K562 (cell line): Measurements from ENCODE around the gene CD69. TPM values are rescaled to one million over a fixed set of nuclear protein-coding genes. Genes with fewer than 3 reads are reported as not detected.

Source experiments
- ATAC-seq: fragments of 200-7000 bp; cut with Tn5 transposase; 3 replicates; pipeline ENCODE4 v1.9.1; 2020; ENCODE audit warnings: moderate library complexity
- BruUV-seq: library from RNA; stranded (reverse); fragments of 400-500 nt; replicated peaks from 2 replicates; lab custom pipeline; 2021; lab: Mats Ljungman, UMichigan
- CTCF ChIA-PET: fragments of 300-600 bp; formaldehyde crosslinking; extraction: SDS; loops from one replicate; lab custom pipeline; 2021; ENCODE audit warnings: low intra/inter-chr PET ratio; lab: Yijun Ruan, JAX
- POLR2A ChIA-PET: fragments of 300-600, 350-650 bp; sonication (Branson Sonifier 250); formaldehyde crosslinking; extraction: SDS; loops from one replicate; lab custom pipeline; 2021; ENCODE audit warnings: antibody characterized with exemption, inconsistent platforms; lab: Yijun Ruan, JAX
- DNase-seq, 4 experiments: peaks; one replicate each; pipeline versions ENCODE4 v3.0.0 to v3.0.0-alpha.2; 2011 to 2018; ENCODE audit warnings: low spot score in 3 of 4, mixed read lengths in 3 of 4; ENCODE audit errors: extremely low read depth in 1 of 4
- FAIRE-seq: peaks from 2 replicates; lab custom pipeline; 2011; peaks lifted over from hg19 to GRCh38; lab: Jason Lieb, UNC
- H2AFZ ChIP-seq: 2 replicates; pipeline ENCODE4 v1.6.0; 2011; ENCODE audit warnings: low read depth, low read length, control low read depth, inconsistent platforms
- H3K27ac ChIP-seq: fragments of 200-600 bp; 3 replicates; pipeline ENCODE4 v1.8.0; 2011; ENCODE audit warnings: low read depth, mild to moderate bottlenecking, control low read depth, inconsistent platforms, low read length, moderate library complexity, mixed read lengths; ENCODE audit errors: extremely low read depth
- H3K27me3 ChIP-seq, 2 experiments: fragments of 300-600 bp in 1 of 2; 2 replicates in 1 of 2; 3 replicates in 1 of 2; pipeline versions ENCODE4 v1.6.0 to v1.8.0; 2011; ENCODE audit warnings: inconsistent platforms in 2 of 2, low read length in 2 of 2, mild to moderate bottlenecking in 1 of 2, mixed read lengths in 1 of 2, moderate library complexity in 1 of 2; ENCODE audit not compliant: control insufficient read depth in 2 of 2, insufficient read depth in 2 of 2
- H3K36me3 ChIP-seq: fragments of 300-600 bp; 3 replicates; pipeline ENCODE4 v1.8.0; 2011; ENCODE audit warnings: mild to moderate bottlenecking, low read length, inconsistent platforms; ENCODE audit not compliant: control insufficient read depth, insufficient read depth
- H3K4me1 ChIP-seq, 2 experiments: fragments of 200-600 bp in 1 of 2; replicated peaks in 1 of 2; 2 replicates in 1 of 2; 3 replicates in 1 of 2; pipeline versions ENCODE4 v1.5.1 to v1.8.0; 2011; ENCODE audit warnings: inconsistent platforms in 2 of 2, low read length in 2 of 2, mild to moderate bottlenecking in 1 of 2, mixed read lengths in 1 of 2, moderate library complexity in 1 of 2; ENCODE audit not compliant: control insufficient read depth in 2 of 2, insufficient read depth in 2 of 2
- H3K4me2 ChIP-seq: 2 replicates; pipeline ENCODE4 v1.6.1; 2011; ENCODE audit warnings: low read length, control low read depth, inconsistent platforms, mixed read lengths; ENCODE audit not compliant: insufficient read depth
- H3K4me3 ChIP-seq: fragments of 200-600 bp; sonication (generic), shearing (Covaris generic); 2 replicates; pipeline ENCODE4 v1.5.1; 2016; ENCODE audit warnings: control low read depth, inconsistent platforms
- H3K79me2 ChIP-seq: fragments of 200-600 bp; 3 replicates; pipeline ENCODE4 v1.8.0; 2011; ENCODE audit warnings: low read length, inconsistent platforms; ENCODE audit not compliant: control insufficient read depth, insufficient read depth
- H3K9ac ChIP-seq, 2 experiments: 2 replicates each; pipeline versions ENCODE4 v1.6.0 to v1.6.1; 2011; ENCODE audit warnings: low read depth in 2 of 2, low read length in 2 of 2, control low read depth in 1 of 2, inconsistent platforms in 1 of 2, mild to moderate bottlenecking in 1 of 2, mixed read lengths in 1 of 2; ENCODE audit not compliant: insufficient read depth in 1 of 2
- H3K9me1 ChIP-seq: one replicate; pipeline ENCODE4 v1.6.0; 2011; ENCODE audit warnings: inconsistent platforms, mild to moderate bottlenecking, low read length, moderate library complexity; ENCODE audit not compliant: control insufficient read depth, insufficient read depth
- H3K9me3 ChIP-seq: replicated peaks from 2 replicates; pipeline ENCODE4 v1.5.1; 2011; ENCODE audit warnings: low read depth, low read length, inconsistent platforms; ENCODE audit not compliant: control insufficient read depth, insufficient read depth
- H4K20me1 ChIP-seq: replicated peaks from 2 replicates; pipeline ENCODE4 v1.6.1; 2011; ENCODE audit warnings: low read length, inconsistent platforms, mixed read lengths; ENCODE audit not compliant: control insufficient read depth, insufficient read depth
- BCL6 ChIP-seq: fragments of 250-450 bp; sonication (Bioruptor Pico); IDR thresholded peaks from 2 replicates; pipeline ENCODE4 v1.4.0; 2020
- GABPA ChIP-seq: fragments of 200-800 bp; sonication (Bioruptor generic); conservative IDR thresholded peaks from 2 replicates; pipeline ENCODE4 v1.6.1; 2016; ENCODE audit warnings: low read depth, missing genetic modification characterization, missing compliant biosample characterization
- IFI16 ChIP-seq: fragments of 250-450 bp; sonication (Bioruptor Pico); IDR thresholded peaks from 2 replicates; pipeline ENCODE4 v2.1.2; 2022; ENCODE audit warnings: mild to moderate bottlenecking, inconsistent platforms
- KDM2B ChIP-seq: fragments of 250-450 bp; sonication (Bioruptor Pico); IDR thresholded peaks from 2 replicates; pipeline ENCODE4 v1.8.0; 2021; ENCODE audit warnings: mild to moderate bottlenecking, moderate library complexity
- PURB ChIP-seq: sonication (generic); formaldehyde crosslinking; IDR thresholded peaks from 2 replicates; pipeline ENCODE4 v1.9.0; 2021; ENCODE audit warnings: low read depth, mild to moderate bottlenecking, missing genetic modification reagents
- STAG1 ChIP-seq: sonication (generic); formaldehyde crosslinking; IDR thresholded peaks from 2 replicates; pipeline ENCODE4 v1.5.0; 2020; ENCODE audit warnings: missing genetic modification reagents, borderline replicate concordance
- YBX1 ChIP-seq: fragments of 450-650 bp; IDR thresholded peaks from 2 replicates; pipeline ENCODE4 v1.7.1; 2016; ENCODE audit warnings: mild to moderate bottlenecking
- ZSCAN32 ChIP-seq: fragments of 450-650 bp; formaldehyde crosslinking; IDR thresholded peaks from 2 replicates; pipeline ENCODE4 v1.4.0; 2020; ENCODE audit warnings: mild to moderate bottlenecking, moderate library complexity
- WGBS: fragments of 100-300 bp; shearing (Covaris generic); methylation state at CpG from one replicate; pipeline ENCODE4 v1.1.6; 2016; ENCODE audit warnings: low coverage, mixed read lengths; ENCODE audit not compliant: insufficient coverage; ENCODE audit errors: missing lambda C conversion rate; 5-methylcytosine and 5-hydroxymethylcytosine counted together
- in situ Hi-C: fragments of 300-500 bp; cut with MboI; formaldehyde crosslinking; loops from 4 replicates; pipeline ENCODE4 v1.15.0; 2018; ENCODE audit warnings: inconsistent platforms, mixed read lengths
- intact Hi-C: fragments of 100-400 bp; cut with micrococcal nuclease; formaldehyde crosslinking; loops from 2 replicates; pipeline ENCODE4 v1.14.2; 2022
- polyA plus RNA-seq, 8 experiments: library from polyadenylated mRNA; depleted of rRNA in 4 of 8; stranded (reverse) in 5 of 8; unstranded in 3 of 8; fragments of >200 nt; fragmentation: Nextera tagmentation in 2 of 8; fragmentation: Illumina TruSeq in 1 of 8; extraction: Ambion mirVana in 2 of 8; extraction: Trizol in 1 of 8; gene quantifications; 2 replicates each; pipeline versions ENCODE4 v1.2.1 to v1.2.3, GENCODE V29; 2011 to 2014; ENCODE audit warnings: inconsistent platforms in 1 of 8, missing spikeins in 1 of 8
- total RNA-seq, 7 experiments: library from RNA; depleted of rRNA in 6 of 7; stranded (reverse); fragments of >200 nt in 6 of 7; fragmentation: Illumina TruSeq in 2 of 7; extraction: Trizol in 2 of 7; gene quantifications; 2 replicates each; pipeline versions ENCODE4 v1.2.1 to v1.2.3, GENCODE V29; 2011 to 2021; ENCODE audit warnings: low replicate concordance in 1 of 7
- TF ChIP-seq, protein P1 (sequence below): fragments of 450-650 bp; formaldehyde crosslinking; IDR thresholded peaks from 2 replicates; pipeline ENCODE4 v1.4.0; 2022; ENCODE audit warnings: mild to moderate bottlenecking, moderate library complexity
- TF ChIP-seq, protein P2 (sequence below): fragments of 150-350 bp; conservative IDR thresholded peaks from 2 replicates; pipeline ENCODE4 v1.6.1; 2014; ENCODE audit warnings: low read length
- TF ChIP-seq, protein P3 (sequence below): fragments of 250-450 bp; sonication (Bioruptor Pico); IDR thresholded peaks from 2 replicates; pipeline ENCODE4 v1.8.0; 2021; ENCODE audit warnings: moderate library complexity, mild to moderate bottlenecking, inconsistent platforms
- TF ChIP-seq, protein P4 (sequence below): fragments of 250-450 bp; sonication (Bioruptor Pico); IDR thresholded peaks from 2 replicates; pipeline ENCODE4 v1.5.0; 2020; ENCODE audit warnings: mild to moderate bottlenecking, borderline replicate concordance

CD69 gene
- total and polyA plus RNA-seq, 9 of the 15 experiments (the other 6 are each of a cell fraction or from before 2014, with no cell fraction given): 11.7 to 243 (median 54.4) TPM

- H3K9ac ChIP-seq: no peak overlapping the region
- DNase-seq (peak; percentile 18 to 88 (median 46)), ATAC-seq (peak; percentile 99), FAIRE-seq (peak; percentile 97)
- no peaks in the 10 kb centered on the region for H3K9me1 ChIP-seq
- H3K36me3 ChIP-seq: no peaks in the 10 kb centered on the region
- BruUV-seq: no TSS peak
- H3K27me3 ChIP-seq: no peaks in the 10 kb centered on the region
- POLR2A ChIA-PET: interaction anchor here (1.0 to 1.4 kb wide), 2 partner anchors 45 to 47 kb away, joined by 4 to 5 read pairs; no protein-coding TSS in a partner anchor
- intact Hi-C loops: loop anchor here (1.0 to 5.0 kb wide), 2 partner anchors 48 to 166 kb away; no protein-coding TSS in a partner anchor
- WGBS: 16% methylated on average over 7 of the region's 7 CpGs
- H3K79me2 ChIP-seq: peaks cover 3% of the 10 kb centered on the region; the same call in 1 of the 3 replicates
- H3K9me3 ChIP-seq: no peaks in the 10 kb centered on the region
- H3K4me3 ChIP-seq: no peak overlapping the region
- no peak overlapping the region for H3K27ac ChIP-seq
- peaks cover 0 to 11% of the 10 kb centered on the region in 2 experiments; a peak in 2 of 5 replicates for H3K4me1 ChIP-seq
- H3K4me2 ChIP-seq: no peak overlapping the region
- H4K20me1 ChIP-seq: no peaks in the 10 kb centered on the region
- in situ Hi-C loops: loop anchor here (5.0 kb wide), 1 partner anchor 46 kb away; no protein-coding TSS in a partner anchor
- CTCF ChIA-PET: interaction anchor here (0.6 to 5.8 kb wide), 3 partner anchors 48 to 471 kb away, joined by 3 to 71 read pairs (median 6); no protein-coding TSS in a partner anchor
- H2AFZ ChIP-seq: peak overlapping the region; percentile 91
- TF ChIP-seq, protein P1, sequence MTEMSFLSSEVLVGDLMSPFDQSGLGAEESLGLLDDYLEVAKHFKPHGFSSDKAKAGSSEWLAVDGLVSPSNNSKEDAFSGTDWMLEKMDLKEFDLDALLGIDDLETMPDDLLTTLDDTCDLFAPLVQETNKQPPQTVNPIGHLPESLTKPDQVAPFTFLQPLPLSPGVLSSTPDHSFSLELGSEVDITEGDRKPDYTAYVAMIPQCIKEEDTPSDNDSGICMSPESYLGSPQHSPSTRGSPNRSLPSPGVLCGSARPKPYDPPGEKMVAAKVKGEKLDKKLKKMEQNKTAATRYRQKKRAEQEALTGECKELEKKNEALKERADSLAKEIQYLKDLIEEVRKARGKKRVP (CRISPR knock-in tag): no peak
- TF ChIP-seq, protein P2, sequence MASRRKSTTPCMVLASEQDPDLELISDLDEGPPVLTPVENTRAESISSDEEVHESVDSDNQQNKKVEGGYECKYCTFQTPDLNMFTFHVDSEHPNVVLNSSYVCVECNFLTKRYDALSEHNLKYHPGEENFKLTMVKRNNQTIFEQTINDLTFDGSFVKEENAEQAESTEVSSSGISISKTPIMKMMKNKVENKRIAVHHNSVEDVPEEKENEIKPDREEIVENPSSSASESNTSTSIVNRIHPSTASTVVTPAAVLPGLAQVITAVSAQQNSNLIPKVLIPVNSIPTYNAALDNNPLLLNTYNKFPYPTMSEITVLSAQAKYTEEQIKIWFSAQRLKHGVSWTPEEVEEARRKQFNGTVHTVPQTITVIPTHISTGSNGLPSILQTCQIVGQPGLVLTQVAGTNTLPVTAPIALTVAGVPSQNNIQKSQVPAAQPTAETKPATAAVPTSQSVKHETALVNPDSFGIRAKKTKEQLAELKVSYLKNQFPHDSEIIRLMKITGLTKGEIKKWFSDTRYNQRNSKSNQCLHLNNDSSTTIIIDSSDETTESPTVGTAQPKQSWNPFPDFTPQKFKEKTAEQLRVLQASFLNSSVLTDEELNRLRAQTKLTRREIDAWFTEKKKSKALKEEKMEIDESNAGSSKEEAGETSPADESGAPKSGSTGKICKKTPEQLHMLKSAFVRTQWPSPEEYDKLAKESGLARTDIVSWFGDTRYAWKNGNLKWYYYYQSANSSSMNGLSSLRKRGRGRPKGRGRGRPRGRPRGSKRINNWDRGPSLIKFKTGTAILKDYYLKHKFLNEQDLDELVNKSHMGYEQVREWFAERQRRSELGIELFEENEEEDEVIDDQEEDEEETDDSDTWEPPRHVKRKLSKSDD: no peak
- TF ChIP-seq BCL6 (CRISPR knock-in tag) (no peak), YBX1 (no peak), GABPA (tag) (no peak), IFI16 (CRISPR knock-in tag) (no peak), KDM2B (CRISPR knock-in tag) (no peak), PURB (no peak), ZSCAN32 (CRISPR knock-in tag) (no peak), STAG1 (CRISPR knock-in tag) (no peak)
- TF ChIP-seq, protein P3, sequence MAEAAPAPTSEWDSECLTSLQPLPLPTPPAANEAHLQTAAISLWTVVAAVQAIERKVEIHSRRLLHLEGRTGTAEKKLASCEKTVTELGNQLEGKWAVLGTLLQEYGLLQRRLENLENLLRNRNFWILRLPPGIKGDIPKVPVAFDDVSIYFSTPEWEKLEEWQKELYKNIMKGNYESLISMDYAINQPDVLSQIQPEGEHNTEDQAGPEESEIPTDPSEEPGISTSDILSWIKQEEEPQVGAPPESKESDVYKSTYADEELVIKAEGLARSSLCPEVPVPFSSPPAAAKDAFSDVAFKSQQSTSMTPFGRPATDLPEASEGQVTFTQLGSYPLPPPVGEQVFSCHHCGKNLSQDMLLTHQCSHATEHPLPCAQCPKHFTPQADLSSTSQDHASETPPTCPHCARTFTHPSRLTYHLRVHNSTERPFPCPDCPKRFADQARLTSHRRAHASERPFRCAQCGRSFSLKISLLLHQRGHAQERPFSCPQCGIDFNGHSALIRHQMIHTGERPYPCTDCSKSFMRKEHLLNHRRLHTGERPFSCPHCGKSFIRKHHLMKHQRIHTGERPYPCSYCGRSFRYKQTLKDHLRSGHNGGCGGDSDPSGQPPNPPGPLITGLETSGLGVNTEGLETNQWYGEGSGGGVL: no peak
- TF ChIP-seq, protein P4, sequence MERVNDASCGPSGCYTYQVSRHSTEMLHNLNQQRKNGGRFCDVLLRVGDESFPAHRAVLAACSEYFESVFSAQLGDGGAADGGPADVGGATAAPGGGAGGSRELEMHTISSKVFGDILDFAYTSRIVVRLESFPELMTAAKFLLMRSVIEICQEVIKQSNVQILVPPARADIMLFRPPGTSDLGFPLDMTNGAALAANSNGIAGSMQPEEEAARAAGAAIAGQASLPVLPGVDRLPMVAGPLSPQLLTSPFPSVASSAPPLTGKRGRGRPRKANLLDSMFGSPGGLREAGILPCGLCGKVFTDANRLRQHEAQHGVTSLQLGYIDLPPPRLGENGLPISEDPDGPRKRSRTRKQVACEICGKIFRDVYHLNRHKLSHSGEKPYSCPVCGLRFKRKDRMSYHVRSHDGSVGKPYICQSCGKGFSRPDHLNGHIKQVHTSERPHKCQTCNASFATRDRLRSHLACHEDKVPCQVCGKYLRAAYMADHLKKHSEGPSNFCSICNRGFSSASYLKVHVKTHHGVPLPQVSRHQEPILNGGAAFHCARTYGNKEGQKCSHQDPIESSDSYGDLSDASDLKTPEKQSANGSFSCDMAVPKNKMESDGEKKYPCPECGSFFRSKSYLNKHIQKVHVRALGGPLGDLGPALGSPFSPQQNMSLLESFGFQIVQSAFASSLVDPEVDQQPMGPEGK (CRISPR knock-in tag): no peak
These were observed 37.3 kb upstream of the CD69 start for GRCh38 chr12:9797722-9798619.
